PC-9 (cell line): Measurements from ENCODE around the gene CPSF4L.

Experiments used
- CTCF ChIP-seq: fragments of 200-600 bp; sonication (generic); conservative IDR thresholded peaks from 2 replicates; pipeline ENCODE4 v1.6.1; 2017; ENCODE audit warnings: mixed run types, antibody characterized with exemption, mild to moderate bottlenecking, moderate library complexity
- EZH2 ChIP-seq: fragments of 200-600 bp; sonication (generic); IDR thresholded peaks from 2 replicates; pipeline ENCODE4 v1.8.0; 2017; ENCODE audit warnings: antibody characterized with exemption, low read depth

DNA sequence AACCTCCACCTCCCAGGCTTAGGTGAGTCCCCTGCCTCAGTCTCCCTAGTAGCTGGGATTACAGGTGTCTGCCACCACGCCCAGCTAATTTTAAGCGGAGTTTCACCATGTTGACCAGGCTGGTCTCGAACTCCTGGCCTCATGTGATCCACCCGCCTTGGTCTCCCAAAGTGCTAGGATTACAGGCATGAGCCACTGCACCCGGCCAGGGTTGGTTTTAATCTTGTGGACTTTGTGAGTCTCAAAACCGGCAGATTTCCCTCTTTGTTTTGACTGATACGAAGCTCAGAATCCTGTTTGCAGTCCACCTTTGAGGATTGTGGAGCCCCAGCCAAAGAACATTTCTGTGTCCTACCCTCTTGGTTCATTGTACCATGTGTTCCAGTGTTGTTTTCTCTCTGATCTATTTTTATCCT, 16.4 kb upstream of the CPSF4L start:
- TF ChIP-seq CTCF = no peak
- no peak for TF ChIP-seq EZH2
